ENCODE measurements around the gene NLN. TPM values are rescaled to one million over a fixed set of nuclear protein-coding genes. Genes with fewer than 3 reads are reported as not detected.

The NLN gene
- total RNA-seq = 25.1 and 25.9 TPM in 2 replicates

GRCh38 chr5:65721720-65722574 lies at the start of gene NLN, which contains the start of gene SGTB:
Gene NLN, plus strand, starts transcription at chr5:65722205. Its CDS starts 169 bp downstream, at chr5:65722374.
Gene SGTB, minus strand, starts transcription at chr5:65722109. Its CDS starts 1,302 bp downstream, at chr5:65720807.

Other genes starting within 250 kb of the NLN start
- 16.5 and 19.3 TPM in 2 replicates for gene ADAMTS6, start 240.3 kb upstream of the NLN start, total RNA-seq
- 16.1 and 22.7 TPM in 2 replicates for gene CENPK, start 159.0 kb upstream of the NLN start, total RNA-seq
- 15.1 and 20.8 TPM in 2 replicates for gene PPWD1, start 158.9 kb upstream of the NLN start, total RNA-seq
- 6.7 and 9.8 TPM in 2 replicates for gene TRIM23, start 97.9 kb upstream of the NLN start, total RNA-seq
- 1.3 and 1.7 TPM in 2 replicates for gene SHLD3, start 97.2 kb upstream of the NLN start, total RNA-seq
- gene TRAPPC13, start 97.2 kb upstream of the NLN start, total RNA-seq = 12.0 and 17.8 TPM in 2 replicates
- gene SGTB, start 96 bp upstream of the NLN start, total RNA-seq = 9.2 and 9.8 TPM in 2 replicates
- gene ERBIN, start 204.4 kb downstream of the NLN start, total RNA-seq = 33.9 and 35.5 TPM in 2 replicates

Measured in bronchus fibroblast of lung (primary cell).